ENCODE measurements around the gene NADSYN1.
"Not testable (repeated sequence)": the region's sequence is repeated elsewhere in the genome, so short reads cannot be mapped to it uniquely, and the experiment has no call there.

Gene NADSYN1

DNA sequence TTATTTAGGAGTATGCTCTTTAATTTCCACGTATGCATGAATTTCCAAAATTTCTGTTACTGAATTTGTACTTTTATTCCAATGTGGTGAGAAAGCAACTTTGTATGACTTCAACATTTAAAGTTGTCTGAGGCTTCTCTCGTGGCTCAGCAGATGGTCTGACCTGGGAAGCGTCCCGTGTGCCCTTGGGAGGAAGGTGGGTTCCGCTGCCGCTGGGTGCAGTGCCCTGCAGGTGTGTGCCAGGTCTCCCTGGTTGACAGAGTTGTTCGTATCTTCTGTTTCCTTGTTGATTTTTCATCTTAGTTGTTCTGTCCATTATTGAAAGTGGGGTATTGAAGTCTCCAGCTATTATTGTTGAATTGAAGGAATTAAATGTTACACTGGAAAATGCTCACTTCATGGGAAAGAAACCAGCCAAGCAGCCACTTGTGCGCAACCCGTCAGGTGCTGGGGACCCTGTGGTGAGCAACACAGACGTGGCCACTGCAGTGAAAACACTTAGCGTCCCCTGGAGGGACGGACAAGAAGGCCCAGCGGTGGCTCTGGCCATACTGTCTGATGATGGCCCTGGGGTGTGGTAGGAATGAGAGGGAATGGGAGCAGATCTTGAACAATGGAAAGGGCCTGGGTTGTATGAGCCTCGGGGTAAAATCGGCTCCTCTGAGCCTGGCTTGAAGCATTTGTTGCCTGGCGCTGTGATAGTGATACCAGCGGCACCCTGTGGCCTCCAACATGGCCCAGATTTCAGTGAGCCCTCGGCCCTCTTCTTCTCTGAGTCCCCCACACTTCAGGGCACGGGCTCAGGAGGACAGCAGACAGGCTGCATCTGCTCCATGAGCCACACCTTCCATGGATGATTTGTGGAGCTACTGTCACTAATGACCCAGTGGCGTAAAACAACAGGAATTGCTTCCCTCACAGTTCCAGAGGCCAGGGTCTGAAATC, 42.6 kb downstream of the NADSYN1 start:
- no peak for DNase-seq

DNA sequence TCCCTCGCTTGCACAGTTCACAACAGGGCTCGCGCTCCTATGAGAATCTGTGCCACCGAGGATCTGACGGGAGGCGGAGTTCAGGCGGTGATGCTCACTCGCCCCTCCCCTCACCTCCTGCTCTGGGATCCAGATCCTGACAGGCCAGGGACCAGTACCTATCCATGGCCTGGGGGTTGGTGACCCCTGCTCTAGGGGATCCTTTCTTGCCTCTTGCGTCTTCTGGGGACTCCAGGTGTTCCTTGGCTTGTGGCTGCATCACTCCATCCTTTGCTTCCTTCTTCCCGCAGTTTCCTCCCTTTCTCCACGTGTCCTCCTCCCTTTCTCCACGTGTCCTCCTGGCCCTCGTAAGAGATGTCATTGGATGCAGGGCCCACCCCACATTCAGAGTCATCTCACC, 43.4 kb downstream of the NADSYN1 start:
- DNase-seq = no peak

DNA sequence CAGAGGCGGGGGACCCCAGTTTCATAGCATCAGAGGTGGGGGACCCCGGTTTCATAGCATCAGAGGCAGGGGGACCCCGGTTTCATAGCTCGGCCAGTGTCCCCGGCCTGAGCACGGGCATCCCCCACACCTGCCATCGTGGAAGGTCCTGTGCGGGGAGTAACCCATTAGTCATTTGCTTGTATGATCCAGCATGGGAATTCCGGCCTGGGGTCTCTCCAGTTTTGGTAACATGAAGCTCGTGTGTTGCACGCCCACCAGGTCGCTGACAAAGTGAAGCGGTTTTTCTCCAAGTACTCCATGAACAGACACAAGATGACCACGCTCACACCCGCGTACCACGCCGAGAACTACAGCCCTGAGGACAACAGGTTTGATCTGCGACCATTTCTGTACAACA, 45.1 kb downstream of the NADSYN1 start:
- no peak for DNase-seq

DNA sequence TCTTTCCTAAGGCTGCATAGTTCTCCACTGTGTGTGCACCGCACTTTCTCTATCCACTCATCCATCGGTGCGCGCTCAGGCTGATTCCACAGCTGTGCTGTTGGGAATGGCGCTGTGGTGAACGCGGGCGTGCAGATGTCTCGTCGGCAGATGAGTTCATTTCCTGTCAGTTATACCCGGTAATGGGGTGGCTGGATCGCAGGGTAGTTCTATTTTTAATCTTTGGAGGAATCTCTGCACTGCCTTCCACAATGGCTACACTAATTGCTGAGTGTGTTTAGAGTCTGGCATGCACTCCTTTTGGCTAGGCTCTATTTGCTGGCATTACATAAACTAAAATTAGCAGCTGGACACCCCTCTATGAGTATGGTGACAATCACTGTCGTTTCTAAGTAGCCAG, 46.1 kb downstream of the NADSYN1 start:
- no peak for DNase-seq

GRCh38 chr11:71499546-71499945, 46.5 kb downstream of the NADSYN1 start:
- no peak for DNase-seq

DNA sequence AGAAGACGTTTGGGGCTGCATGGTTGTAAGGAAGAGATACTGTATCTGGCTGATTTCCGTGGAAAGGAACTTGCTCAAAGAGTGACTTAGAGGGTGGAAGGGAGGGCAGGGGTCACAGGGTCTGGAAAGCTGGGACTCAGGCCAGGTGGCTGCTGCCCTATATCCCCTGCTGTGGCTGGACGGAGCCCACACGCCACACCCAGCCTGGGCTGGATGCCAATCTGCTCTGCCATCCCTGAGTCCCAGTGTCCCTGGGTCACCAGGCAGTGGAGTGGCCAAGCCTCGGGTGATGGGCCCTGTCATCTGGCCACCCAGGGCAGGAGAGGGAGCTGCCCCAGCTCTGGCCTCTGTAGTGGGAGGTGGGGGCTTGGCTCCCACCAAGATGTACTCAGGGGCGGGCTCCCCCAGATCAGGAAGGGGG, 47.6 kb downstream of the NADSYN1 start:
- no peak for DNase-seq

DNA sequence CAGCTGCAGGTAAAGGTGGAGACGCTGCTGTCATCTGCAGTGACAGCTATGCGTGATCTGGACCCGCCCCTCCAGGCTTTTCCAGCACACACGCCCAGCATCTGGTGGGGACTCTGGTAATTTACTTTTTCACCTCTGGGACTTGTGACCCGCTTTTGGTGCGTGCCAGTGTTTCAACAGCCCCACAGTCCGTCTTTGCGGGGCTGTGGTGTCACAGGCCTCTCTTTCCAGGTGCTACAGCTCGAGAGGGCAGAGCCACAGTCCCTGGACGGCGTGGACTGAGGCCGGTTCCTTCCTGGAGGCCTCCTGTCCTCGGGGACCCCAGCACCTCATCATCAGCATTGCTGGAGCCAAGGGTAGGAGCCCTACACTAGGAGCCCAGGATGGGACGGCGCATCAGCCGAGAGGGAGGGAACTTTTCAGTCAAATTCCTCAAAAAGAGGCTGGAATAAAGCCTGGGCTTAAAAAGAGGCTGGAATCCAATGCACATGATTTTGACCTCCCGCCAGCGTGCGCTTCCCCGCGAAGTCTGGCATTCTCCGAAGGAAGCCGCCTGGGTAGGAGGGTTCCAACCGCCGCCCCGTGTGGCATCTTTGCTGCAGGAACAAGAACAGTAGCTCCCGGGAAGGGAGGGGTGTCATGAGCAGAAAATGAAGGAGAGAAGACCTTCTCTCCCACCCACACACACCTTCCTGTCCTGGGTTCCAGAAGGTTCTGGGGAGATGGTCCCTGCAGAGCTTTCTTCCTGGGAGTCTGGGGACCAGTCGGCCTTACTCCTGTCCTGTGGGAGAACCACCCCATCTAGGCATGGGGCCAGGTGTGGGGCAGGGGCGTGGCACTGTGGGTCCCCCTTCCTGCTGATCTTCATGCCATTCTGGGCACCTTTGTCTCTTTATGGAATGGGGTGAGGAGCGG, 48.3 kb downstream of the NADSYN1 start:
- no peak for DNase-seq

- no peak for DNase-seq
These were observed 49.0 kb downstream of the NADSYN1 start for GRCh38 chr11:71502026-71502425.

DNA sequence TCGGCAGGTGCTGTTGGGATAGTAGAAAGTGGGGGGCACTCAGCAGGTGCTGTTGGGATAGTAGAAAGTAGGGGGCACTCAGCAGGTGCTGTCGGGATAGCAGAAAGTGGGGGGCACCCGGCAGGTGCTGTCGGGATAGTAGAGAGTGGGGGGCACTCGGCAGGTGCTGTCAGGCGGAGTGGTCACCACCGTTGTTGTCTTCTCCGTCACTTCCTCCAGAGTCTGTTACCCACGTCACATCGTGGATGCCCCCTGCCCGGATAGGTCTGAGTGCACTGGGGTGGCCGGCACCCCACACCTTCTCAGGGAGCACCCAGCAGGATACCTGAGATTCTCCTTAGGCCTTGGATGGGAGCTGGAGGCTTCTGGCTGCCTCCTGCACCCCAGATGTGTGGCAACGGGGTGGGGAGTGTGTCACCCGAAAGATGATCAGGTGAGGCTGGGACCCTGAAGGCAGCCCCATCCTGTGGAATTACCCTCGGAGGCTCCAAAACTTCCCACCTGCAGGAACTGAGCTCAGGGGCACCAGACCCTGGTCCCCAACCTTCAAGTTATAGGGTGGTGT, 50.0 kb downstream of the NADSYN1 start:
- no peak for DNase-seq

- no peak for DNase-seq
These were observed 51.5 kb downstream of the NADSYN1 start for GRCh38 chr11:71504531-71504930.

GRCh38 chr11:71505001-71505400, 52.0 kb downstream of the NADSYN1 start:
- DNase-seq = no peak

DNA sequence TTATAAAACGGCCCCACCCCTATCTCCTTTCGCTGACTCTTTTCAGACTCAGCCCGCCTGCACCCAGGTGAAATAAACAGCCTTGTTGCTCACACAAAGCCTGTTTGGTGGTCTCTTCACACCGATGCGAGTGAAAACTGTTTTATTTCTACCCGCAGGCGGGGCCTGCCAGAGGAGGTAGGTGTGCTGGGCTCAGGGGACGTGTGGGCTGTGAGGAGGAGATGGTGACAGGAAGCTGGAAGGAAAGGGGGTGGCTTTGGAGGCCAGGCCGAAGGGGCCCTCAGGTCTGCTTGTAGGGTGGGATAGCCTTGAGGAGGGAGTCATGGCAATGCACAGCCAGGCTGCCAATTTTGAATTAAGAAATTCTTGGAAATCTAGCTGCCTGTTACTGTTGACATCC, 52.8 kb downstream of the NADSYN1 start:
- DNase-seq = no peak

DNA sequence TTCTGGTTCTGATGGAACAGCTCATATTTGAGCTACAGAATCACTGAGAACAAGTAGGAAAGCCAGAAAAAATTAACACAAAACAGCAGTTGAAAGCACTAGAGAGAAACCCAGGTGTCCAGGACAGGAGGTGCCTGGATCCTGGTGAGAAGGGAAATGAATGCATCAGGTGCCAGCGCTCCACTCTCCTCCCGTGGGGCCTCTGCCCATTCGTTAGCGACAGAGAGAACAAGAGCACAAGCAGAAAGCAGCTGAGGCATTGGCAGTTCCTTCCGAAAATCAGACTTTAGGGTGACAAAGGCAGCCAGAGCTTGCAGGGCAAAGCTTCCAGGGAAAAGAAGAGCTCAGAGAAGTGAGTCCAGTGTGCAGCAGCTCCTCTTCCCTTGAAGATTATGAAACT, 54.1 kb downstream of the NADSYN1 start:
- no peak for DNase-seq

- DNase-seq = no peak
These were observed 65.8 kb downstream of the NADSYN1 start for GRCh38 chr11:71518506-71519471.

DNA sequence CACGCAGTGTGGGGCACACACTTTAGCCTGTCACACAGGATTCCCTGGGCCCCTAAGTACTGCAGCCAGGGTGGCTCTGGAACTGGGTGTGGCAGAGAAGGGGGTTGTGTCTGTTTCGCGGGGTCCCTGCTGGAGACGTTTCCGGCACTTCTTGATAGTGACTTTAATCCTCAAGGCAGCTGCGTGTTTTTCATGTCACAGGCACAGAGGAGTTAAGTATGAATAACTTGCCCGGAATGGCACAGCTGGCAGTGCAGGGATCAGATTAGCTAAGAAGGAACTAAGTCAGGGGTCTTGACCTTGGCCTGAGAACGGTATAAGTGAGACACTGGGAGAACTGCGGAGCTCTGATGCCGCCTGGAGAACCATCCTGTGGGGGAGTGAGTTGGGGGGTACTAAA, 66.5 kb downstream of the NADSYN1 start:
- no peak for DNase-seq

GRCh38 chr11:71525188-71525937, 72.4 kb downstream of the NADSYN1 start:
- DNase-seq = no peak

DNA sequence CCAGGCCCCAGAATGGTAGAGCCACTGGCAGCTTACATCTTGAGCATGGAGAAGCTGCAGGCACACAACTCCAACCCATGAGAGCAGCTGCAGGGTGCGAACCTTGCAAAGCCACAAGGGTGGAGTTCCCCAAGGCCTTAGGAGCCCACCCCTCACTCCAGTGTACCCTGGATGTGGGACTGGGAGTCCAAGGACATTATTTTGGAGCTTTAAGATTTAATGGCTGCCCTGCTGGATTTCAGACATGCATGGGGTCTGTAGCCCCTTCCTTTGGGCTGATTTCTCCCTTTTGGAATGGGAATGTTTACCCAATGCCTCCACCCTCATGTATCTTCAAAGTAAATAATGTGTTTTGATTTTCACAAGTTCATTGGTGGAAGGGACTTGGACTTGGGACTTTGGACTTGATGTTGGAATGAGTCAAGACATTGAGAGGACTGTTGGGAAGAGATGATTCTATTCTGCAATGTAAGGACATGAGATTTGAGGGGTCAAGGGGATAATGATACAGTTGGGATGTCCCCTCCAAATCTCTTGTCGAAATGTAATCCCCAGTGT, 73.0 kb downstream of the NADSYN1 start:
- DNase-seq = no peak

DNA sequence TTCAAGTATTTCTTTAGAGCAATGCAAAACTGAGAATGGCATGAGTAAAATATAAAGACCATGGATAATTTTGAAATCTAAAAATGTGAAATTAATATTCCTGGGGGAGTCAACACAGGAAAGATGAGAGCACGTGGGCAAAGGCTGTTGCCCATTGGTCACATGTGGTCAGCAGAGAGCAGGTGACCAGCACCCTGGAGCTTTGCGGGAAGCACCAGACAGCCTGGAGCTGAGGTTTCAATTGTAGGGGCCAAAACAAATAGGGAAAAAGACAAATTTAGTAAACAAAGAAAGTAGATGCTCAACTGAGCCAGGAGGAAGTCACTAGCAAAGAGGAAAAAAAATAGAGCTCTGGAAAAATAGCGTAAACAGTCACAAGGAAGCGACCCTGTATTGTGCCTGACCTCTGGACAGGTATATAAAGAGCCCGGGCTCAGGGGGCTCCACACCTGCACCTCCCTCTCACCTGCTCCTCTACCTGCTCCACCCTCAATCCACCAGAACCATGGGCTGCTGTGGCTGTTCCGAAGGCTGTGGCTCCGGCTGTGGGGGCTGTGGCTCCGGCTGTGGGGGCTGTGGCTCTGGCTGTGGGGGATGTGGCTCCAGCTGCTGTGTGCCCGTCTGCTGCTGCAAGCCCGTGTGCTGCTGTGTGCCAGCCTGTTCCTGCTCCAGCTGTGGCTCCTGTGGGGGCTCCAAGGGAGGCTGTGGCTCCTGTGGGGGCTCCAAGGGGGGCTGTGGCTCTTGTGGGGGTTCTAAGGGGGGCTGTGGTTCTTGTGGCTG, 74.0 kb downstream of the NADSYN1 start, which contains the start of gene KRTAP5-7:
Gene KRTAP5-7, plus strand, starts transcription at position 472 of the 780 bp plus-strand sequence. Its CDS starts 34 bp downstream, at position 506.
- not testable (repeated sequence) for DNase-seq

DNA sequence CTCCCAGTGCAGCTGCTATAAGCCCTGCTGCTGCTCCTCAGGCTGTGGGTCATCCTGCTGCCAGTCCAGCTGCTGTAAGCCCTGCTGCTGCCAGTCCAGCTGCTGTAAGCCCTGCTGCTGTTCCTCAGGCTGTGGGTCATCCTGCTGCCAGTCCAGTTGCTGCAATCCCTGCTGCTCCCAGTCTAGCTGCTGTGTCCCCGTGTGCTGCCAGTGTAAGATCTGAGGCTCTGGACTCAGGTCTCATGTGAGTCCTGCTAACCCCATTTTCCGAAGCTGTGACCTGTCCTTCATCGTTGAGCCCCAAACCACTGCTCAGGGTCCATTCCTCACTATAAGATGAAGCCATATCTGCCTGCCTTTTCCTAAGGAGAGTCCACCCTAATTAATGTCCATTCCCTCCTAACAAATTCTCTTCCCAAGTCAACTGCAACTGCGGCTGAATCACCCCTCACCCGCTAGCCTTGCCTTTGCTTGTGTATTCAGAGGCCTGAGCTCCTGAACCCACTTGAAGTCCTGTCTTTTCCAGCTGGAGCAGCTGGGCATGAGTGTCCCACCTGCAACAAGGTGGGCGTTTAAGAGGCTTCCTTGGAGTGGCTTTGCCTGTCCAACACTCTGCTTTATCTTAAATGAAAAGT, 74.7 kb downstream of the NADSYN1 start:
- DNase-seq = no peak

- no peak for DNase-seq
These were observed 77.6 kb downstream of the NADSYN1 start for GRCh38 chr11:71530602-71531001.
